ENCODE measurements around the gene GPANK1.

GPANK1 gene

GRCh38 chr6:31619805-31620585, 44.8 kb downstream of the GPANK1 start:
- peaks cover 12% of the 10 kb centered on the region for H3K4me1 ChIP-seq
- H3K36me3 ChIP-seq (replicated peaks) = peaks cover 33% of the 10 kb centered on the region
- peak; percentile 97 to 99 for DNase-seq (ENCODE audit: low spot score in 2 of 2)
- H3K27me3 ChIP-seq (ENCODE audit: low read depth) = no peaks in the 10 kb centered on the region
- peak overlapping the region; percentile 97 for H3K4me3 ChIP-seq
- H3K9me3 ChIP-seq = no peaks in the 10 kb centered on the region
- in situ Hi-C loops (cut with MboI; ENCODE audit: low sequenced_read_pairs) = no loop called here

- in situ Hi-C loops (cut with MboI; ENCODE audit: low sequenced_read_pairs) = no loop called here
- H3K4me1 ChIP-seq = peaks cover 7% of the 10 kb centered on the region
- DNase-seq (ENCODE audit: low spot score in 2 of 2) = no peak
- H3K4me3 ChIP-seq = no peak overlapping the region
- H3K36me3 ChIP-seq (replicated peaks) = peaks cover 3% of the 10 kb centered on the region
- H3K9me3 ChIP-seq = no peaks in the 10 kb centered on the region
- no peaks in the 10 kb centered on the region for H3K27me3 ChIP-seq (ENCODE audit: low read depth)
Measured at GRCh38 chr6:31617010-31617409, 47.8 kb downstream of the GPANK1 start.

- no peaks in the 10 kb centered on the region; the same call in 1 of the 2 replicates for H3K36me3 ChIP-seq (replicated peaks)
- H3K4me3 ChIP-seq = no peak overlapping the region
- DNase-seq (ENCODE audit: low spot score in 2 of 2) = no peak
- peaks cover 7% of the 10 kb centered on the region for H3K4me1 ChIP-seq
- H3K27me3 ChIP-seq (ENCODE audit: low read depth) = no peaks in the 10 kb centered on the region
- H3K9me3 ChIP-seq = no peaks in the 10 kb centered on the region
- in situ Hi-C loops (cut with MboI; ENCODE audit: low sequenced_read_pairs) = no loop called here
Measured at GRCh38 chr6:31615748-31616147, 49.0 kb downstream of the GPANK1 start.

- H3K9me3 ChIP-seq = no peaks in the 10 kb centered on the region
Measured at GRCh38 chr6:31614684-31615578, 49.9 kb downstream of the GPANK1 start, which contains the start of gene AIF1. Gene AIF1, plus strand, starts transcription at chr6:31615234. Its CDS starts 96 bp downstream, at chr6:31615330.

GRCh38 chr6:31614075-31614619, 50.6 kb downstream of the GPANK1 start:
- no peaks in the 10 kb centered on the region for H3K9me3 ChIP-seq
- no peak for DNase-seq (ENCODE audit: low spot score in 2 of 2)
- H3K4me1 ChIP-seq = peaks cover 14% of the 10 kb centered on the region
- no peak overlapping the region for H3K4me3 ChIP-seq
- in situ Hi-C loops (cut with MboI; ENCODE audit: low sequenced_read_pairs) = no loop called here
- H3K27me3 ChIP-seq (ENCODE audit: low read depth) = no peaks in the 10 kb centered on the region
- H3K36me3 ChIP-seq (replicated peaks) = no peaks in the 10 kb centered on the region; the same call in 1 of the 2 replicates

More at GRCh38 chr6:31614684-31615578, 49.9 kb downstream of the GPANK1 start, which contains the start of gene AIF1:
- Histone ChIP-seq H3K4me1 (peaks cover 12% of the 10 kb centered on the region), H3K36me3 (replicated peaks) (no peaks in the 10 kb centered on the region; the same call in 1 of the 2 replicates), H3K4me3 (no peak within 1 kb of the TSS), H3K27me3 (ENCODE audit: low read depth) (no peaks in the 10 kb centered on the region)
- in situ Hi-C loops (cut with MboI; ENCODE audit: low sequenced_read_pairs) = no loop called here
- DNase-seq (ENCODE audit: low spot score in 2 of 2) = no peak

All from HAP-1 (cell line).